HG03460 (cell line): ENCODE data around the gene PPP2R5B.
"Not testable (repeated sequence)": the region's sequence is repeated elsewhere in the genome, so short reads cannot be mapped to it uniquely, and the experiment has no call there.

Experiments
- ATAC-seq: cut with Tn5 transposase; IDR thresholded peaks from one replicate; pipeline ENCODE4 v1.9.1; 2021; ENCODE audit not compliant: unreplicated experiment

Gene PPP2R5B

DNA sequence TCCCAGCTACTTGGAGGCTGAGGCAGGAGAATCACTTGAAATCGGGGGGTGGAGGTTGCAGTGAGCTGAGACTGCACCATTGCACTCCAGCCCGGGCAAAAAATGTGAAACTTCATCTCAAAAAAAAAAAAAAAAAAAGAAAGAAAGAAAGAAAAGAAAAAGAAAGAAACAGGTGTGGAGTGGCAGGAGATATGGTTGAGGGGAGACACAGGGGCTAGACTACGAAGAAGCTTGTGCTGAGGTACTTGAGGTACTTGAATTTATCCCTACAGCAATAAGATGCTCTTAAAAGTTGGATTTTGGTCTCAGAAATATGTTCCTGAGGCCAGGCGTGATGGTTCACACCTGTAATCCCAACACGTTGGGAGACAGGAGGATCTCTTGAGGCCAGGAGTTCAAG lies 49.6 kb downstream of the PPP2R5B start:
- no peak for ATAC-seq

GRCh38 chr11:64976651-64977050 lies 52.2 kb downstream of the PPP2R5B start:
- no peak for ATAC-seq

- ATAC-seq: not testable (repeated sequence)
Observed at GRCh38 chr11:64983339-64983738, 58.9 kb downstream of the PPP2R5B start.
